ENCODE results near the gene CASP14. TPM values are rescaled to one million over a fixed set of nuclear protein-coding genes. Genes with fewer than 3 reads are reported as not detected.
"Not testable (repeated sequence)": the region's sequence is repeated elsewhere in the genome, so short reads cannot be mapped to it uniquely, and the experiment has no call there.

The CASP14 gene
- polyA plus RNA-seq, 2 of the 4 experiments (the other 2 are of a cell fraction): not detected

DNA sequence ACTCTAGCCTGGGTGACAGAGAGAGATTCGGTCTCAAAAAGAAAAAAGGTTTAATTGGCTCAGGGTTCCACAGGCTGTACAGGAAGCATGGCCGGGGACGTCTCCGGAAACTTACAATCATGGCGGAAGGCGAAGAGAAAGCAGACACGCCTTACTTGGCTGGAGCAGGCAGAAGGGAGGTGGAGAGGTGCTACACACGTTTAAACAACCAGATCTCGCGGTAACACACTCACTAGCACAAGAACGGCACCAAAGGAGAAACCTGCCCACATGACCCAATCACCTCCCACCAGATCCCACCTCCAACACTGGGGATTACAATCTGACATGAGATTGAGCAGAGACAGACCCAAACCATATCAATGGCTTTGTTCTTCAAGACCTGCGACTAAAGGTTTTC, 12.8 kb downstream of the CASP14 start:
- Histone ChIP-seq H3K9me3 (no peaks in the 10 kb centered on the region), H3K4me3 (no peak overlapping the region), H3K27ac (no peak overlapping the region), H3K4me1 (no peaks in the 10 kb centered on the region), H3K4me2 (no peak overlapping the region)
- ChIA-PET POLR2A (no interaction called here), CTCF (no interaction called here)
- ATAC-seq: no peak
- no peak for DNase-seq (ENCODE audit: low read depth in 1 of 2, low spot score in 1 of 2)
- FAIRE-seq: no peak
- 45% methylated on average over 12 of the region's 12 CpGs for WGBS (ENCODE audit: missing lambda C conversion rate)
- TF ChIP-seq RFX5 (IDR thresholded peaks at IDR 0.05) (no peak), RNF2 (IDR thresholded peaks at IDR 0.05; ENCODE audit: borderline replicate concordance, low read depth) (no peak), PHF8 (IDR thresholded peaks at IDR 0.05; ENCODE audit: borderline replicate concordance, low read depth) (no peak), GATA3 (IDR thresholded peaks at IDR 0.05; ENCODE audit: borderline replicate concordance) (no peak), JUNB (IDR thresholded peaks at IDR 0.05) (no peak), POLR2A (IDR thresholded peaks at IDR 0.05; ENCODE audit: low read length) (no peak), CHD2 (IDR thresholded peaks at IDR 0.05; ENCODE audit: low read length, partially characterized antibody) (no peak), TP53 (CRISPR knock-in tag; IDR thresholded peaks at IDR 0.05) (no peak), EP300 (IDR thresholded peaks at IDR 0.05) (no peak), POLR2AphosphoS2 (conservative IDR thresholded peaks at IDR 0.05; ENCODE audit: low read length) (no peak), KDM1A (IDR thresholded peaks at IDR 0.05; ENCODE audit: low read depth) (no peak), CEBPB (IDR thresholded peaks at IDR 0.05) (no peak), KDM5A (IDR thresholded peaks at IDR 0.05) (no peak), CBX2 (IDR thresholded peaks at IDR 0.05; ENCODE audit: borderline replicate concordance, low read depth) (no peak), FOXS1 (CRISPR knock-in tag; IDR thresholded peaks at IDR 0.05) (no peak), HOXB5 (CRISPR knock-in tag; IDR thresholded peaks at IDR 0.05) (no peak)
- TF ChIP-seq, protein P1, sequence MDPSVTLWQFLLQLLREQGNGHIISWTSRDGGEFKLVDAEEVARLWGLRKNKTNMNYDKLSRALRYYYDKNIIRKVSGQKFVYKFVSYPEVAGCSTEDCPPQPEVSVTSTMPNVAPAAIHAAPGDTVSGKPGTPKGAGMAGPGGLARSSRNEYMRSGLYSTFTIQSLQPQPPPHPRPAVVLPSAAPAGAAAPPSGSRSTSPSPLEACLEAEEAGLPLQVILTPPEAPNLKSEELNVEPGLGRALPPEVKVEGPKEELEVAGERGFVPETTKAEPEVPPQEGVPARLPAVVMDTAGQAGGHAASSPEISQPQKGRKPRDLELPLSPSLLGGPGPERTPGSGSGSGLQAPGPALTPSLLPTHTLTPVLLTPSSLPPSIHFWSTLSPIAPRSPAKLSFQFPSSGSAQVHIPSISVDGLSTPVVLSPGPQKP (IDR thresholded peaks at IDR 0.05; ENCODE audit: low read depth, low read length): no peak
- TF ChIP-seq, protein P2, sequence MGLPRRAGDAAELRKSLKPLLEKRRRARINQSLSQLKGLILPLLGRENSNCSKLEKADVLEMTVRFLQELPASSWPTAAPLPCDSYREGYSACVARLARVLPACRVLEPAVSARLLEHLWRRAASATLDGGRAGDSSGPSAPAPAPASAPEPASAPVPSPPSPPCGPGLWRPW (IDR thresholded peaks at IDR 0.05): no peak

DNA sequence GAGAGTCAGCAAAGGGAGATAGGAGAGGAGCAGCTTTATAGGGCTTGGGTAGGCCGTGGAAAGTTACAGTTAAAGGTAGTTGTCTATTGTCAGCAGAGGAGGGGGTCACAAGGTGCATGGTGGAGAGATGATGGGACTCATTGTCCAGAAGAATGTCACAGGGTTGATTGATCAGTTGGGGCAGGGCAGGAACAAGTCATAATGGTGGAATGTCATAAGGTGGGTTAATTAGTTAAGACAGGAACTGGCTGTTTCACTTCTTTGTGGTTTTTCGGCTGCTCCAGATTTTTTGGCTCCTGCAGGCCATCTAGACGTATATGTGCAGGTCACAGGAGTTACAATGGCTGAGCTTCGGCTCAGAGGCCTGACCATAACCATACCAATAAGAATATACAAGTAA, 21.1 kb downstream of the CASP14 start:
- FAIRE-seq; H3K27ac ChIP-seq; H3K4me2 ChIP-seq; H3K4me3 ChIP-seq; H3K9me3 ChIP-seq; H3K4me1 ChIP-seq; CTCF ChIA-PET; POLR2A ChIA-PET; ATAC-seq; DNase-seq (ENCODE audit: low read depth in 1 of 2, low spot score in 1 of 2): not testable (repeated sequence)
- 34% methylated on average over 4 of the region's 4 CpGs for WGBS (ENCODE audit: missing lambda C conversion rate)

DNA sequence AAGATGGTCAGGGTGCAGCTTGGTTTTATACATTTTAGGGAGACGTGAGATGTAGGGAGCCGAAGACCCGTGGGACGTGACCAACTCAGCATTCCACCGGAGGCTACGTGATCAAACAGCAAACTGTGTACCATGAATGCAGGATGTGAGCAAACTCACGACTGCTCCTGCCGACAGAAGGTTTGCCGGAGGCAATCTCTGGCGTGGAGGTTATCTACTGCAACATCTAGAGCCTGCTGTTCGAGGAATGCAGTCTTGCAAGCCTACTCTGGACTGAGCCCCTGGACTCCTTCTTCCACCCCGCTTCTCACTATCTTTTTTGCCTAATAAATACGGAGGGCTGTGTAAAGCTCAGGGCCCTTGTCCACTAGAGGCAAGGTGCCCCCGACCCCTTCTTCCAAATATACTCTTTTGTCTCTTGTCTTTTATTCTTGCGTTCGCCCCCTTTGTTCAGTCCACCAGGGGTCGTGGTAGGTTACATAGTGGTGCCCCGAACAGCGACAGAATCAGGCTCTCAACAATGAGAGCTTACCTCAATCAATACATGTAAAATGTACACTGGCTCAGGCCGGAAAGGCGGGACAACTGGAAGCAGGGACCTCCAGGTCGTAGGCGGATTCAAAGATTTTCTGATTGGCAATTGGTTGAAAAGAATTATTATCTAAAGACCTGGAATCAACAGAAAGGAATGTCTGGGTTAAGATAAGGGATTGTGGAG, 23.8 kb downstream of the CASP14 start:
- TF ChIP-seq KDM5A (IDR thresholded peaks at IDR 0.05) (no peak), EHMT2 (IDR thresholded peaks at IDR 0.05; ENCODE audit: low read depth) (no peak), RAD21 (conservative IDR thresholded peaks at IDR 0.05 in 1 of 2, IDR thresholded peaks at IDR 0.05 in 1 of 2) (0 out of 5 replicates have a peak, but pooled peaks of 1 of the 2 experiments have one; percentile 6)
- no peak for ATAC-seq
- no peaks in the 10 kb centered on the region for H3K9me3 ChIP-seq
- WGBS (ENCODE audit: missing lambda C conversion rate): 57% methylated on average over 23 of the region's 23 CpGs
- FAIRE-seq: no peak
- DNase-seq (ENCODE audit: low read depth in 1 of 2, low spot score in 1 of 2): no peak
- POLR2A ChIA-PET: no interaction called here
- CTCF ChIA-PET: no interaction called here
- no peak overlapping the region for H3K4me3 ChIP-seq
- H3K4me1 ChIP-seq: no peaks in the 10 kb centered on the region
- H3K27ac ChIP-seq: no peak overlapping the region
- H3K4me2 ChIP-seq: no peak overlapping the region

DNA sequence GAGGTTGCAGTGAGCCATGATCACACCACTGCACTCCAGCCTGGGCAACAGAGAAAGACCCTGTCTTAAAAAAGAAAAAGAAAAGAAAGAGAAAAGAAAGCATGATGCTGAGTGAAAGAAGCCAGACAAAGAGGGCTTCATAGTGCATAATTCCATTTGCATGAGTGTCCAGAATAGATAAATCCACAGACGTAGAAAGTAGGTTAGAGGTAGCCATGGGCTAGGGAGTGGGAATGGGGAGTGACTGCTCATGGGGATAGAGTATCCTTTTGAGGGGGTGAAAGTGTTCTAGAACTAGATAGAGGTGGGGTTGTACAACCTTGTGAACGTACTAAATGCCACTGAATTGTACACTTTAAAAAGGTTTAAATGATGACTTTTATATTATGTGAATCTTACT, 25.1 kb downstream of the CASP14 start:
- H3K4me1 ChIP-seq: no peaks in the 10 kb centered on the region
- ChIA-PET CTCF (interaction anchor here (1.7 kb wide), 1 partner anchor 18 kb away, joined by 8 read pairs; no protein-coding TSS in a partner anchor), POLR2A (no interaction called here)
- no peak overlapping the region for H3K4me2 ChIP-seq
- 34% methylated on average over 2 of the region's 2 CpGs for WGBS (ENCODE audit: missing lambda C conversion rate)
- no peak overlapping the region for H3K4me3 ChIP-seq
- DNase-seq (ENCODE audit: low read depth in 1 of 2, low spot score in 1 of 2): no peak
- FAIRE-seq: no peak
- H3K9me3 ChIP-seq: no peaks in the 10 kb centered on the region
- H3K27ac ChIP-seq: no peak overlapping the region
- no peak for ATAC-seq
- TF ChIP-seq HOXB13 (CRISPR knock-in tag; IDR thresholded peaks at IDR 0.05; ENCODE audit: low read depth) (no peak), SREBF2 (IDR thresholded peaks at IDR 0.05) (no peak), CHD4 (IDR thresholded peaks at IDR 0.05; ENCODE audit: borderline replicate concordance) (no peak), NR3C1 (IDR thresholded peaks at IDR 0.05) (no peak), POLR2A (IDR thresholded peaks at IDR 0.05; ENCODE audit: low read length) (no peak), CBX8 (IDR thresholded peaks at IDR 0.05) (no peak)
- TF ChIP-seq, protein P3, sequence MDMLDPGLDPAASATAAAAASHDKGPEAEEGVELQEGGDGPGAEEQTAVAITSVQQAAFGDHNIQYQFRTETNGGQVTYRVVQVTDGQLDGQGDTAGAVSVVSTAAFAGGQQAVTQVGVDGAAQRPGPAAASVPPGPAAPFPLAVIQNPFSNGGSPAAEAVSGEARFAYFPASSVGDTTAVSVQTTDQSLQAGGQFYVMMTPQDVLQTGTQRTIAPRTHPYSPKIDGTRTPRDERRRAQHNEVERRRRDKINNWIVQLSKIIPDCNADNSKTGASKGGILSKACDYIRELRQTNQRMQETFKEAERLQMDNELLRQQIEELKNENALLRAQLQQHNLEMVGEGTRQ (IDR thresholded peaks at IDR 0.05): no peak
- TF ChIP-seq, protein P1 (IDR thresholded peaks at IDR 0.05; ENCODE audit: low read depth, low read length): no peak
- TF ChIP-seq, protein P4, sequence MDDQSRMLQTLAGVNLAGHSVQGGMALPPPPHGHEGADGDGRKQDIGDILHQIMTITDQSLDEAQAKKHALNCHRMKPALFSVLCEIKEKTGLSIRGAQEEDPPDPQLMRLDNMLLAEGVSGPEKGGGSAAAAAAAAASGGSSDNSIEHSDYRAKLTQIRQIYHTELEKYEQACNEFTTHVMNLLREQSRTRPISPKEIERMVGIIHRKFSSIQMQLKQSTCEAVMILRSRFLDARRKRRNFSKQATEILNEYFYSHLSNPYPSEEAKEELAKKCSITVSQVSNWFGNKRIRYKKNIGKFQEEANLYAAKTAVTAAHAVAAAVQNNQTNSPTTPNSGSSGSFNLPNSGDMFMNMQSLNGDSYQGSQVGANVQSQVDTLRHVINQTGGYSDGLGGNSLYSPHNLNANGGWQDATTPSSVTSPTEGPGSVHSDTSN (IDR thresholded peaks at IDR 0.05): no peak

All from A549 (cell line).